IMR-90 (cell line): ENCODE results near the gene GARIN5A. TPM values are rescaled to one million over a fixed set of nuclear protein-coding genes. Genes with fewer than 3 reads are reported as not detected.

Source experiments
- ATAC-seq: fragments of 200-7000 bp; cut with Tn5 transposase; 2 replicates; pipeline ENCODE4 v1.9.1; 2020; ENCODE audit warnings: low read depth, mild to moderate bottlenecking, moderate library complexity
- BruUV-seq: library from RNA; stranded (reverse); fragments of 400-500 nt; replicated peaks from 2 replicates; lab custom pipeline; 2021; lab: Mats Ljungman, UMichigan
- CTCF ChIA-PET: fragments of 300-600 bp; formaldehyde crosslinking; extraction: SDS; loops from one replicate; lab custom pipeline; 2021; ENCODE audit warnings: antibody characterized with exemption; lab: Yijun Ruan, JAX
- POLR2A ChIA-PET: fragments of 300-600 bp; sonication (Branson Sonifier 250); formaldehyde crosslinking; loops from one replicate; lab custom pipeline; 2022; ENCODE audit warnings: antibody characterized with exemption; ENCODE audit not compliant: unreplicated experiment; lab: Charles Lee
- DNase-seq: peaks from one replicate; pipeline ENCODE4 v3.0.0; 2013
- H2AFZ ChIP-seq: replicated peaks from 2 replicates; pipeline ENCODE3; 2013; ENCODE audit warnings: low read length, mild to moderate bottlenecking; ENCODE audit not compliant: poor library complexity
- H2AK5ac ChIP-seq: 2 replicates; pipeline ENCODE4 v1.6.1; 2013; ENCODE audit warnings: low read depth, low read length, inconsistent platforms
- H2AK9ac ChIP-seq: replicated peaks from 2 replicates; pipeline ENCODE3; 2013; ENCODE audit warnings: mild to moderate bottlenecking, low read depth, low read length, moderate library complexity; ENCODE audit not compliant: poor library complexity
- H2BK120ac ChIP-seq: 2 replicates; pipeline ENCODE4 v1.6.1; 2013; ENCODE audit warnings: low read depth, low read length, inconsistent platforms
- H2BK15ac ChIP-seq: 3 replicates; pipeline ENCODE4 v1.6.1; 2013; ENCODE audit warnings: low read depth, low read length, inconsistent platforms
- H2BK20ac ChIP-seq: 2 replicates; pipeline ENCODE4 v1.6.1; 2013; ENCODE audit warnings: low read depth, mild to moderate bottlenecking, inconsistent platforms, low read length, moderate library complexity
- H2BK5ac ChIP-seq: 2 replicates; pipeline ENCODE4 v1.6.1; 2013; ENCODE audit warnings: mild to moderate bottlenecking, low read depth, low read length, inconsistent platforms; ENCODE audit not compliant: poor library complexity, severe bottlenecking
- H3K14ac ChIP-seq: replicated peaks from 2 replicates; pipeline ENCODE4 v1.6.1; 2013; ENCODE audit warnings: low read depth, low read length, inconsistent platforms
- H3K18ac ChIP-seq: 2 replicates; pipeline ENCODE4 v1.6.1; 2013; ENCODE audit warnings: low read depth, low read length, control low read depth
- H3K23ac ChIP-seq: 2 replicates; pipeline ENCODE4 v1.6.1; 2013; ENCODE audit warnings: low read depth, low read length, inconsistent platforms
- H3K27ac ChIP-seq: 2 replicates; pipeline ENCODE4 v1.5.1; 2013; ENCODE audit warnings: mild to moderate bottlenecking, control low read depth, low read length; ENCODE audit not compliant: insufficient read depth
- H3K27me3 ChIP-seq: 2 replicates; pipeline ENCODE4 v1.6.1; 2013; ENCODE audit warnings: low read length; ENCODE audit not compliant: control insufficient read depth, insufficient read depth
- H3K36me3 ChIP-seq: 2 replicates; pipeline ENCODE4 v1.6.1; 2013; ENCODE audit warnings: low read length, mixed read lengths; ENCODE audit not compliant: control insufficient read depth, insufficient read depth
- H3K4ac ChIP-seq: 2 replicates; pipeline ENCODE4 v1.6.1; 2013; ENCODE audit warnings: low read depth, low read length, inconsistent platforms
- H3K4me1 ChIP-seq: 2 replicates; pipeline ENCODE4 v1.6.1; 2013; ENCODE audit warnings: low read length, mixed read lengths; ENCODE audit not compliant: control insufficient read depth, insufficient read depth
- H3K4me2 ChIP-seq: 2 replicates; pipeline ENCODE4 v1.6.1; 2013; ENCODE audit warnings: low read depth, mild to moderate bottlenecking, control low read depth, low read length, moderate library complexity
- H3K4me3 ChIP-seq: 2 replicates; pipeline ENCODE4 v1.5.1; 2013; ENCODE audit warnings: low read depth, mild to moderate bottlenecking, control low read depth, low read length, moderate library complexity; ENCODE audit not compliant: insufficient read depth
- H3K56ac ChIP-seq: 2 replicates; pipeline ENCODE4 v1.6.1; 2013; ENCODE audit warnings: low read length, inconsistent platforms; ENCODE audit not compliant: insufficient read depth; ENCODE audit errors: extremely low read depth
- H3K79me1 ChIP-seq, 2 experiments: 2 replicates each; pipeline ENCODE4 v1.6.1; 2013; ENCODE audit warnings: low read length in 2 of 2, inconsistent platforms in 1 of 2, low read depth in 1 of 2
- H3K9ac ChIP-seq: 2 replicates; pipeline ENCODE4 v1.6.1; 2013; ENCODE audit warnings: low read depth, low read length, control low read depth
- H3K9me1 ChIP-seq: 2 replicates; pipeline ENCODE4 v1.6.1; 2013; ENCODE audit warnings: low read length, inconsistent platforms; ENCODE audit not compliant: insufficient read depth
- H3K9me3 ChIP-seq: 2 replicates; pipeline ENCODE4 v1.6.1; 2013; ENCODE audit warnings: low read length; ENCODE audit not compliant: control insufficient read depth, insufficient read depth
- H4K20me1 ChIP-seq: 2 replicates; pipeline ENCODE4 v1.6.1; 2013; ENCODE audit warnings: low read length, inconsistent platforms; ENCODE audit not compliant: insufficient read depth
- H4K5ac ChIP-seq: 2 replicates; pipeline ENCODE4 v1.6.1; 2013; ENCODE audit warnings: mild to moderate bottlenecking, low read depth, low read length, control low read depth
- H4K8ac ChIP-seq, 2 experiments: 2 replicates each; pipeline ENCODE4 v1.6.1; 2013; ENCODE audit warnings: low read depth in 2 of 2, low read length in 2 of 2, control low read depth in 1 of 2, inconsistent platforms in 1 of 2
- H4K91ac ChIP-seq: 2 replicates; pipeline ENCODE4 v1.6.1; 2013; ENCODE audit warnings: low read depth, low read length, inconsistent platforms; ENCODE audit not compliant: insufficient read depth
- BHLHE40 ChIP-seq: fragments of 150-350 bp; IDR thresholded peaks from 2 replicates; pipeline ENCODE4 v1.6.1; 2016; ENCODE audit warnings: mild to moderate bottlenecking, low read depth, low read length
- CEBPB ChIP-seq: IDR thresholded peaks from 2 replicates; pipeline ENCODE4 v1.6.1; 2012; ENCODE audit warnings: low read depth, low read length, improper control_type of control experiment
- CHD1 ChIP-seq: IDR thresholded peaks from 2 replicates; pipeline ENCODE4 v1.6.1; 2012; ENCODE audit warnings: low read depth, low read length, improper control_type of control experiment
- CTCF ChIP-seq: conservative IDR thresholded peaks from 2 replicates; pipeline ENCODE4 v1.5.1; 2012; ENCODE audit warnings: mild to moderate bottlenecking, low read depth, low read length, improper control_type of control experiment
- FOS ChIP-seq: fragments of 150-350 bp; IDR thresholded peaks from 2 replicates; pipeline ENCODE4 v1.6.1; 2016; ENCODE audit warnings: low read depth, low read length
- MAFK ChIP-seq: IDR thresholded peaks from 2 replicates; pipeline ENCODE4 v1.6.1; 2012; ENCODE audit warnings: low read depth, low read length, improper control_type of control experiment
- MAZ ChIP-seq: IDR thresholded peaks from 2 replicates; pipeline ENCODE4 v1.6.1; 2012; ENCODE audit warnings: low read depth, mild to moderate bottlenecking, low read length, improper control_type of control experiment, moderate library complexity, borderline replicate concordance
- MXI1 ChIP-seq: IDR thresholded peaks from 2 replicates; pipeline ENCODE4 v1.6.1; 2012; ENCODE audit warnings: low read depth, mild to moderate bottlenecking, low read length, moderate library complexity, borderline replicate concordance
- NFE2L2 ChIP-seq: fragments of 150-350 bp; IDR thresholded peaks from 2 replicates; pipeline ENCODE4 v1.6.1; 2016; ENCODE audit warnings: low read depth, mild to moderate bottlenecking, low read length
- POLR2A ChIP-seq: IDR thresholded peaks from 2 replicates; pipeline ENCODE4 v1.6.1; 2012; ENCODE audit warnings: mild to moderate bottlenecking, low read depth, low read length
- RAD21 ChIP-seq: IDR thresholded peaks from 2 replicates; pipeline ENCODE4 v1.6.1; 2012; ENCODE audit warnings: low read length, improper control_type of control experiment
- RCOR1 ChIP-seq: IDR thresholded peaks from 2 replicates; pipeline ENCODE4 v1.6.1; 2012; ENCODE audit warnings: mild to moderate bottlenecking, low read length, improper control_type of control experiment; ENCODE audit not compliant: insufficient replicate concordance
- RFX5 ChIP-seq: IDR thresholded peaks from 2 replicates; pipeline ENCODE4 v1.8.0; 2012; ENCODE audit warnings: low read depth, mild to moderate bottlenecking, low read length, moderate library complexity
- SMC3 ChIP-seq: fragments of 150-350 bp; IDR thresholded peaks from 2 replicates; pipeline ENCODE4 v1.6.1; 2016; ENCODE audit warnings: low read depth, mild to moderate bottlenecking, antibody characterized with exemption, low read length, moderate library complexity
- USF2 ChIP-seq: fragments of 150-350 bp; IDR thresholded peaks from 2 replicates; pipeline ENCODE4 v1.6.1; 2017; ENCODE audit warnings: mild to moderate bottlenecking, antibody characterized with exemption, low read length, low read depth
- WGBS, 2 experiments: methylation state at CpG; one replicate each; pipeline versions ENCODE4 v1.1.5 to v1.1.7; 2013; ENCODE audit warnings: missing lambda C conversion rate in 2 of 2; ENCODE audit not compliant: insufficient read length in 1 of 2; ENCODE audit errors: extremely low coverage in 2 of 2; 5-methylcytosine and 5-hydroxymethylcytosine counted together
- dilution Hi-C: fragments of 300-500 bp; cut with HindIII; formaldehyde crosslinking; loops from one replicate; pipeline ENCODE4 v1.14.3; 2018; ENCODE audit warnings: low sequenced_read_pairs; ENCODE audit not compliant: unreplicated experiment
- in situ Hi-C: fragments of 300-500 bp; cut with MboI; formaldehyde crosslinking; loops from 3 replicates; pipeline ENCODE4 v1.14.3; 2019; ENCODE audit warnings: low sequenced_read_pairs, inconsistent platforms, mixed read lengths
- intact Hi-C: fragments of 100-400 bp; cut with micrococcal nuclease; formaldehyde crosslinking; loops from 2 replicates; pipeline ENCODE4 v1.10.0; 2022
- polyA plus RNA-seq, 3 experiments: library from polyadenylated mRNA; depleted of rRNA; stranded (reverse); fragments of >200 nt; gene quantifications; 2 replicates each; pipeline ENCODE4 v1.2.3, GENCODE V29; 2012; ENCODE audit warnings: low replicate concordance in 1 of 3
- total RNA-seq: library from RNA; depleted of rRNA; stranded (reverse); fragments of >200 nt; gene quantifications from 2 replicates; pipeline ENCODE4 v1.2.3, GENCODE V29; 2012
- TF ChIP-seq, protein P1 (sequence below): fragments of 150-350 bp; IDR thresholded peaks from 2 replicates; pipeline ENCODE4 v1.6.1; 2016; ENCODE audit warnings: low read depth, mild to moderate bottlenecking, low read length, moderate library complexity, borderline replicate concordance

GARIN5A gene
- total and polyA plus RNA-seq, 2 of the 4 experiments (the other 2 are of a cell fraction), result 0.53 TPM; not detected in 1

DNA sequence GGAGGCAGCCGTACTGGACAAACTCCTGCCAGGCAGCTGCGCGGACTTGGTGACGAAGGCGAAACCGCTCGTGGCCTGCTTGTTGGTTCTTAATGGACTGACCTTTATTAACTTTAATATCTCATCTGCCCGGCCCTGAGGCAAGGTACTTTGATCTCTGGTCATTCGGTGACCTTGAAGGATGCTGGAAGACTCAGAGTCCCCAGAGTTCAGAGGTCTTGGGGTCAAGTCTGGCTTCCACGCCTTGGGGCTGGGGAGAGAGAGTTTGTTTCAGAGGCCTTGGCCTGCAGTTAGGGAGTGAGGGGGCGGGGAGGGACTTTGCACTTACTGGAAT lies 10.0 kb downstream of the GARIN5A start:
- H2BK15ac ChIP-seq, result no peak overlapping the region
- no peak overlapping the region for H3K4ac ChIP-seq
- no peaks in the 10 kb centered on the region for H3K79me1 ChIP-seq
- peaks cover 2% of the 10 kb centered on the region; the same call in 1 of the 2 replicates for H3K27me3 ChIP-seq
- intact Hi-C loops, result no loop called here
- H3K4me1 ChIP-seq, result no peaks in the 10 kb centered on the region
- no peak overlapping the region for H3K18ac ChIP-seq
- no peak overlapping the region for H3K14ac ChIP-seq
- H3K9me3 ChIP-seq, result no peaks in the 10 kb centered on the region
- no CpG with 5 or more reads among the region's 11 CpGs for WGBS, 2 experiments
- H2AFZ ChIP-seq, result no peak overlapping the region
- no peak for TF ChIP-seq MXI1
- no peak for TF ChIP-seq CHD1
- no peak for TF ChIP-seq RCOR1
- TF ChIP-seq RAD21, result no peak
- TF ChIP-seq SMC3, result no peak
- TF ChIP-seq MAFK, result no peak
- no peak for TF ChIP-seq CTCF
- no peak for TF ChIP-seq POLR2A
- no peak for TF ChIP-seq USF2
- TF ChIP-seq CEBPB, result no peak
- TF ChIP-seq FOS, result no peak
- TF ChIP-seq, protein P1, sequence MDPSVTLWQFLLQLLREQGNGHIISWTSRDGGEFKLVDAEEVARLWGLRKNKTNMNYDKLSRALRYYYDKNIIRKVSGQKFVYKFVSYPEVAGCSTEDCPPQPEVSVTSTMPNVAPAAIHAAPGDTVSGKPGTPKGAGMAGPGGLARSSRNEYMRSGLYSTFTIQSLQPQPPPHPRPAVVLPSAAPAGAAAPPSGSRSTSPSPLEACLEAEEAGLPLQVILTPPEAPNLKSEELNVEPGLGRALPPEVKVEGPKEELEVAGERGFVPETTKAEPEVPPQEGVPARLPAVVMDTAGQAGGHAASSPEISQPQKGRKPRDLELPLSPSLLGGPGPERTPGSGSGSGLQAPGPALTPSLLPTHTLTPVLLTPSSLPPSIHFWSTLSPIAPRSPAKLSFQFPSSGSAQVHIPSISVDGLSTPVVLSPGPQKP, result no peak
- no peak for TF ChIP-seq RFX5
- TF ChIP-seq NFE2L2, result no peak
- no peak for TF ChIP-seq BHLHE40
- no peak for TF ChIP-seq MAZ
- BruUV-seq, result no TSS peak
- H2AK5ac ChIP-seq, result no peak overlapping the region
- dilution Hi-C loops, result no loop called here
- no peak overlapping the region for H3K4me3 ChIP-seq
- CTCF ChIA-PET, result no interaction called here
- H2BK20ac ChIP-seq, result no peak overlapping the region
- no peak for DNase-seq
- H4K91ac ChIP-seq, result no peak overlapping the region
- POLR2A ChIA-PET, result no interaction called here
- H3K4me2 ChIP-seq, result no peak overlapping the region
- H3K27ac ChIP-seq, result no peak overlapping the region
- H3K9ac ChIP-seq, result no peak overlapping the region
- ATAC-seq, result no peak
- no peaks in the 10 kb centered on the region for H3K9me1 ChIP-seq
- H4K5ac ChIP-seq, result no peak overlapping the region
- no peak overlapping the region for H3K23ac ChIP-seq
- H2BK120ac ChIP-seq, result no peak overlapping the region
- no peak overlapping the region for H4K8ac ChIP-seq
- H3K36me3 ChIP-seq, result no peaks in the 10 kb centered on the region
- no peaks in the 10 kb centered on the region for H4K20me1 ChIP-seq
- in situ Hi-C loops, result no loop called here
- no peak overlapping the region for H2BK5ac ChIP-seq
- no peak overlapping the region for H2AK9ac ChIP-seq
- no peak overlapping the region for H3K56ac ChIP-seq
